Liver (tissue), 9 donors: ENCODE data around the gene NSDHL. TPM values are rescaled to one million over a fixed set of nuclear protein-coding genes. Genes with fewer than 3 reads are reported as not detected.

ENCODE experiments used
- DNase-seq: peaks from one replicate; pipeline ENCODE4 v3.0.0-alpha.2; 2017; ENCODE audit warnings: low spot score
- H3K27ac ChIP-seq, 2 donors: one replicate each; pipeline ENCODE4 v1.7.0; 2013; ENCODE audit warnings: inconsistent platforms in 2 of 2, low read length in 2 of 2, control low read depth in 1 of 2, low read depth in 1 of 2, mild to moderate bottlenecking in 1 of 2
- H3K27me3 ChIP-seq, 4 donors: one replicate each; pipeline versions ENCODE4 v1.6.1 to v1.7.0; 2013; ENCODE audit warnings: low read length in 3 of 4, inconsistent platforms in 1 of 4, mild to moderate bottlenecking in 1 of 4, moderate library complexity in 1 of 4; ENCODE audit not compliant: control insufficient read depth in 4 of 4, insufficient read depth in 4 of 4
- H3K36me3 ChIP-seq, 4 donors: one replicate each; pipeline versions ENCODE4 v1.6.1 to v1.7.0; 2013; ENCODE audit warnings: low read length in 3 of 4, mild to moderate bottlenecking in 3 of 4, low read depth in 1 of 4, moderate library complexity in 1 of 4; ENCODE audit not compliant: control insufficient read depth in 4 of 4, insufficient read depth in 3 of 4
- H3K4me1 ChIP-seq, 4 donors: one replicate each; pipeline versions ENCODE4 v1.6.1 to v1.7.0; 2013; ENCODE audit warnings: low read length in 3 of 4, mild to moderate bottlenecking in 3 of 4, moderate library complexity in 1 of 4; ENCODE audit not compliant: control insufficient read depth in 4 of 4, insufficient read depth in 4 of 4
- H3K4me3 ChIP-seq, 3 donors: one replicate each; pipeline versions ENCODE4 v1.6.1 to v1.7.0; 2013; ENCODE audit warnings: low read length in 3 of 3, control low read depth in 1 of 3, low read depth in 1 of 3, mild to moderate bottlenecking in 1 of 3
- H3K9ac ChIP-seq, 2 donors: one replicate each; pipeline ENCODE4 v1.7.0; 2013; ENCODE audit warnings: low read length in 2 of 2, mild to moderate bottlenecking in 2 of 2, moderate library complexity in 2 of 2, control low read depth in 1 of 2, low read depth in 1 of 2
- H3K9me3 ChIP-seq, 4 donors: one replicate each; pipeline versions ENCODE4 v1.6.1 to v1.7.0; 2013; ENCODE audit warnings: low read length in 3 of 4; ENCODE audit not compliant: control insufficient read depth in 4 of 4
- EGR1 ChIP-seq, 2 donors: IDR thresholded peaks; 2 replicates each; pipeline ENCODE4 v1.6.1; 2016 to 2018; ENCODE audit warnings: antibody characterized with exemption in 2 of 2, low read depth in 2 of 2
- FOXA1 ChIP-seq: IDR thresholded peaks from 2 replicates; pipeline ENCODE4 v1.6.1; 2016; ENCODE audit warnings: antibody characterized with exemption
- FOXA2 ChIP-seq: IDR thresholded peaks from 2 replicates; pipeline ENCODE4 v1.6.1; 2016; ENCODE audit warnings: antibody characterized with exemption
- GABPA ChIP-seq, 2 donors: IDR thresholded peaks in 1 of 2; conservative IDR thresholded peaks in 1 of 2; 2 replicates each; pipeline ENCODE4 v1.6.1; 2016; ENCODE audit warnings: antibody characterized with exemption in 2 of 2, mild to moderate bottlenecking in 1 of 2, moderate library complexity in 1 of 2
- HNF4A ChIP-seq, 2 donors: conservative IDR thresholded peaks; 2 replicates each; pipeline ENCODE4 v1.6.1; 2016; ENCODE audit warnings: antibody characterized with exemption in 2 of 2, mild to moderate bottlenecking in 2 of 2
- HNF4G ChIP-seq: IDR thresholded peaks from 2 replicates; pipeline ENCODE4 v1.6.1; 2016; ENCODE audit warnings: antibody characterized with exemption
- JUND ChIP-seq, 2 donors: IDR thresholded peaks; 2 replicates each; pipeline ENCODE4 v1.6.1; 2016; ENCODE audit warnings: antibody characterized with exemption in 2 of 2
- NR2F2 ChIP-seq: IDR thresholded peaks from 2 replicates; pipeline ENCODE4 v1.6.1; 2016; ENCODE audit warnings: antibody characterized with exemption
- RAD21 ChIP-seq, 2 donors: IDR thresholded peaks; 2 replicates each; pipeline ENCODE4 v1.6.1; 2016; ENCODE audit warnings: antibody characterized with exemption in 2 of 2, mild to moderate bottlenecking in 2 of 2
- REST ChIP-seq: IDR thresholded peaks from 2 replicates; pipeline ENCODE4 v1.6.1; 2016; ENCODE audit warnings: antibody characterized with exemption, mild to moderate bottlenecking
- RXRA ChIP-seq, 2 donors: IDR thresholded peaks; 2 replicates each; pipeline ENCODE4 v1.6.1; 2017 to 2018; ENCODE audit warnings: antibody characterized with exemption in 2 of 2, mild to moderate bottlenecking in 1 of 2
- SP1 ChIP-seq: IDR thresholded peaks from 2 replicates; pipeline ENCODE4 v1.6.1; 2018; ENCODE audit warnings: antibody characterized with exemption, mild to moderate bottlenecking
- TAF1 ChIP-seq: conservative IDR thresholded peaks from 2 replicates; pipeline ENCODE4 v1.6.1; 2016; ENCODE audit warnings: antibody characterized with exemption, mild to moderate bottlenecking
- YY1 ChIP-seq: IDR thresholded peaks from 2 replicates; pipeline ENCODE4 v1.6.1; 2016; ENCODE audit warnings: antibody characterized with exemption, mild to moderate bottlenecking
- WGBS: extraction: QIAGEN DNeasy Blood & Tissue Kit; methylation state at CpG from one replicate; pipeline ENCODE4 v1.1.7; 2013; 5-methylcytosine and 5-hydroxymethylcytosine counted together
- polyA plus RNA-seq, 2 donors: library from polyadenylated mRNA; stranded (reverse) in 1 of 2; unstranded in 1 of 2; fragments of 200-250 nt in 1 of 2; fragments of >200 nt in 1 of 2; fragmentation: Nextera tagmentation in 1 of 2; extraction: Ambion mirVana in 1 of 2; gene quantifications; one replicate each; pipeline versions ENCODE4 v1.2.1 to v1.2.3, GENCODE V29; 2013 to 2015
- total RNA-seq, 2 donors: library from RNA; depleted of rRNA; stranded (reverse); fragments of >200 nt; gene quantifications; one replicate each; pipeline ENCODE4 v1.2.3, GENCODE V29; 2014
- TF ChIP-seq, protein P1 (sequence below): fragments of 150-350 bp; IDR thresholded peaks from 2 replicates; pipeline ENCODE4 v1.5.1; 2017; ENCODE audit warnings: improper control_type of control experiment, low read depth, low read length; ENCODE audit not compliant: missing input control
- TF ChIP-seq, protein P2 (sequence below): IDR thresholded peaks from 2 replicates; pipeline ENCODE4 v1.6.1; 2016; ENCODE audit warnings: antibody characterized with exemption
- TF ChIP-seq, protein P3 (sequence below): IDR thresholded peaks from 2 replicates; pipeline ENCODE4 v1.6.1; 2016; ENCODE audit warnings: antibody characterized with exemption
- TF ChIP-seq, protein P4 (sequence below): IDR thresholded peaks from 2 replicates; pipeline ENCODE4 v1.6.1; 2016; ENCODE audit warnings: antibody characterized with exemption
- donor health status: healthy.
- donor health status: healthy.
- donor health status: healthy.
- donor health status: healthy.
- donor health status: healthy.

NSDHL gene
- total and polyA plus RNA-seq, 4 donors: 23.8 to 63.6 (median 38.6) TPM

GRCh38 chrX:152871260-152871659 lies 40.4 kb downstream of the NSDHL start:
- WGBS: 92% methylated on average over 9 of the region's 9 CpGs
- Histone ChIP-seq H3K27ac (no peak overlapping the region), H3K9me3 (no peaks in the 10 kb centered on the region), H3K27me3 (no peaks in the 10 kb centered on the region), H3K36me3 (peaks cover 5 to 38% (median 18%) of the 10 kb centered on the region in 4 donors), H3K4me1 (no peaks in the 10 kb centered on the region), H3K4me3 (no peak overlapping the region), H3K9ac (no peak overlapping the region)
- TF ChIP-seq TAF1: no peak
- no peak for TF ChIP-seq GABPA (IDR thresholded peaks at IDR 0.05 in 1 of 2, conservative IDR thresholded peaks at IDR 0.05 in 1 of 2)
- TF ChIP-seq, protein P1, sequence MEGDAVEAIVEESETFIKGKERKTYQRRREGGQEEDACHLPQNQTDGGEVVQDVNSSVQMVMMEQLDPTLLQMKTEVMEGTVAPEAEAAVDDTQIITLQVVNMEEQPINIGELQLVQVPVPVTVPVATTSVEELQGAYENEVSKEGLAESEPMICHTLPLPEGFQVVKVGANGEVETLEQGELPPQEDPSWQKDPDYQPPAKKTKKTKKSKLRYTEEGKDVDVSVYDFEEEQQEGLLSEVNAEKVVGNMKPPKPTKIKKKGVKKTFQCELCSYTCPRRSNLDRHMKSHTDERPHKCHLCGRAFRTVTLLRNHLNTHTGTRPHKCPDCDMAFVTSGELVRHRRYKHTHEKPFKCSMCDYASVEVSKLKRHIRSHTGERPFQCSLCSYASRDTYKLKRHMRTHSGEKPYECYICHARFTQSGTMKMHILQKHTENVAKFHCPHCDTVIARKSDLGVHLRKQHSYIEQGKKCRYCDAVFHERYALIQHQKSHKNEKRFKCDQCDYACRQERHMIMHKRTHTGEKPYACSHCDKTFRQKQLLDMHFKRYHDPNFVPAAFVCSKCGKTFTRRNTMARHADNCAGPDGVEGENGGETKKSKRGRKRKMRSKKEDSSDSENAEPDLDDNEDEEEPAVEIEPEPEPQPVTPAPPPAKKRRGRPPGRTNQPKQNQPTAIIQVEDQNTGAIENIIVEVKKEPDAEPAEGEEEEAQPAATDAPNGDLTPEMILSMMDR: no peak
- TF ChIP-seq YY1: no peak
- TF ChIP-seq, protein P2, sequence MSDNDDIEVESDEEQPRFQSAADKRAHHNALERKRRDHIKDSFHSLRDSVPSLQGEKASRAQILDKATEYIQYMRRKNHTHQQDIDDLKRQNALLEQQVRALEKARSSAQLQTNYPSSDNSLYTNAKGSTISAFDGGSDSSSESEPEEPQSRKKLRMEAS: no peak
- TF ChIP-seq JUND (IDR thresholded peaks at IDR 0.05): no peak
- TF ChIP-seq RXRA (IDR thresholded peaks at IDR 0.05): no peak
- no peak for TF ChIP-seq NR2F2
- no peak for TF ChIP-seq EGR1 (IDR thresholded peaks at IDR 0.05; ENCODE audit: low read depth in 2 of 2)
- no peak for TF ChIP-seq FOXA2
- no peak for TF ChIP-seq RAD21 (IDR thresholded peaks at IDR 0.05)
- no peak for TF ChIP-seq FOXA1
- TF ChIP-seq HNF4G: no peak
- TF ChIP-seq HNF4A (conservative IDR thresholded peaks at IDR 0.05): no peak
- TF ChIP-seq, protein P3, sequence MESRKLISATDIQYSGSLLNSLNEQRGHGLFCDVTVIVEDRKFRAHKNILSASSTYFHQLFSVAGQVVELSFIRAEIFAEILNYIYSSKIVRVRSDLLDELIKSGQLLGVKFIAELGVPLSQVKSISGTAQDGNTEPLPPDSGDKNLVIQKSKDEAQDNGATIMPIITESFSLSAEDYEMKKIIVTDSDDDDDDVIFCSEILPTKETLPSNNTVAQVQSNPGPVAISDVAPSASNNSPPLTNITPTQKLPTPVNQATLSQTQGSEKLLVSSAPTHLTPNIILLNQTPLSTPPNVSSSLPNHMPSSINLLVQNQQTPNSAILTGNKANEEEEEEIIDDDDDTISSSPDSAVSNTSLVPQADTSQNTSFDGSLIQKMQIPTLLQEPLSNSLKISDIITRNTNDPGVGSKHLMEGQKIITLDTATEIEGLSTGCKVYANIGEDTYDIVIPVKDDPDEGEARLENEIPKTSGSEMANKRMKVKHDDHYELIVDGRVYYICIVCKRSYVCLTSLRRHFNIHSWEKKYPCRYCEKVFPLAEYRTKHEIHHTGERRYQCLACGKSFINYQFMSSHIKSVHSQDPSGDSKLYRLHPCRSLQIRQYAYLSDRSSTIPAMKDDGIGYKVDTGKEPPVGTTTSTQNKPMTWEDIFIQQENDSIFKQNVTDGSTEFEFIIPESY: no peak
- no peak for TF ChIP-seq REST
- TF ChIP-seq, protein P4, sequence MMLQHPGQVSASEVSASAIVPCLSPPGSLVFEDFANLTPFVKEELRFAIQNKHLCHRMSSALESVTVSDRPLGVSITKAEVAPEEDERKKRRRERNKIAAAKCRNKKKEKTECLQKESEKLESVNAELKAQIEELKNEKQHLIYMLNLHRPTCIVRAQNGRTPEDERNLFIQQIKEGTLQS: no peak
- TF ChIP-seq SP1: no peak
- DNase-seq: no peak
